ENCODE results near the gene ZNRF2. TPM values are rescaled to one million over a fixed set of nuclear protein-coding genes. Genes with fewer than 3 reads are reported as not detected.

The ZNRF2 gene
- total RNA-seq, 4 donors from 2014 or later: 23.8 to 39.3 (median 34.6) TPM

GRCh38 chr7:30351724-30352123 is 67.3 kb downstream of the ZNRF2 start:
- H3K27me3 ChIP-seq: no peaks in the 10 kb centered on the region
- 28% methylated on average over 2 of the region's 2 CpGs for WGBS
- TF ChIP-seq POLR2AphosphoS5 (IDR thresholded peaks at IDR 0.05) (no peak), EP300 (IDR thresholded peaks at IDR 0.05) (no peak), CTCF (IDR thresholded peaks at IDR 0.05) (no peak), POLR2A (IDR thresholded peaks at IDR 0.05) (no peak)
- DNase-seq (ENCODE audit: low spot score in 2 of 2): no peak
- H3K27ac ChIP-seq: no peak overlapping the region
- no peaks in the 10 kb centered on the region for H3K9me3 ChIP-seq
- H3K36me3 ChIP-seq: no peaks in the 10 kb centered on the region
- no peak overlapping the region for H3K4me3 ChIP-seq
- peaks cover 61% of the 10 kb centered on the region for H3K4me1 ChIP-seq

- Histone ChIP-seq H3K36me3 (no peaks in the 10 kb centered on the region), H3K9me3 (no peaks in the 10 kb centered on the region), H3K4me1 (peaks cover 59% of the 10 kb centered on the region), H3K27me3 (no peaks in the 10 kb centered on the region), H3K27ac (no peak overlapping the region), H3K4me3 (no peak overlapping the region)
- 67% methylated on average over 5 of the region's 5 CpGs for WGBS
- TF ChIP-seq POLR2AphosphoS5 (IDR thresholded peaks at IDR 0.05) (no peak), CTCF (IDR thresholded peaks at IDR 0.05) (no peak), POLR2A (IDR thresholded peaks at IDR 0.05) (no peak), EP300 (IDR thresholded peaks at IDR 0.05) (no peak)
- DNase-seq (ENCODE audit: low spot score in 2 of 2): no peak
Observed at GRCh38 chr7:30352169-30352568, 67.8 kb downstream of the ZNRF2 start.

GRCh38 chr7:30353532-30353931 is 69.1 kb downstream of the ZNRF2 start:
- Histone ChIP-seq H3K4me3 (no peak overlapping the region), H3K4me1 (peaks cover 47% of the 10 kb centered on the region), H3K9me3 (no peaks in the 10 kb centered on the region), H3K27me3 (no peaks in the 10 kb centered on the region), H3K36me3 (no peaks in the 10 kb centered on the region), H3K27ac (no peak overlapping the region)
- WGBS: 97% methylated on average over 3 of the region's 3 CpGs
- no peak for DNase-seq (ENCODE audit: low spot score in 2 of 2)
- TF ChIP-seq CTCF (IDR thresholded peaks at IDR 0.05): no peak

GRCh38 chr7:30353932-30354607 is 69.7 kb downstream of the ZNRF2 start:
- Histone ChIP-seq H3K27me3 (no peaks in the 10 kb centered on the region), H3K27ac (no peak overlapping the region), H3K4me3 (no peak overlapping the region), H3K9me3 (no peaks in the 10 kb centered on the region), H3K4me1 (peaks cover 42% of the 10 kb centered on the region), H3K36me3 (no peaks in the 10 kb centered on the region)
- no peak for TF ChIP-seq POLR2AphosphoS5 (IDR thresholded peaks at IDR 0.05)
- no peak for TF ChIP-seq POLR2A (IDR thresholded peaks at IDR 0.05)
- no peak for TF ChIP-seq CTCF (IDR thresholded peaks at IDR 0.05)
- TF ChIP-seq EP300 (IDR thresholded peaks at IDR 0.05): no peak
- WGBS: 84% methylated on average over 3 of the region's 3 CpGs
- no peak for DNase-seq (ENCODE audit: low spot score in 2 of 2)

- no peaks in the 10 kb centered on the region for H3K27me3 ChIP-seq
Observed at GRCh38 chr7:30354791-30355190, 70.4 kb downstream of the ZNRF2 start.

More at GRCh38 chr7:30354791-30355190, 70.4 kb downstream of the ZNRF2 start:
- Histone ChIP-seq H3K9me3 (no peaks in the 10 kb centered on the region), H3K27ac (no peak overlapping the region), H3K4me3 (no peak overlapping the region), H3K4me1 (peaks cover 35% of the 10 kb centered on the region), H3K36me3 (no peaks in the 10 kb centered on the region)
- TF ChIP-seq POLR2A (IDR thresholded peaks at IDR 0.05): no peak
- no peak for TF ChIP-seq EP300 (IDR thresholded peaks at IDR 0.05)
- no peak for TF ChIP-seq POLR2AphosphoS5 (IDR thresholded peaks at IDR 0.05)
- no peak for TF ChIP-seq CTCF (IDR thresholded peaks at IDR 0.05)
- no peak for DNase-seq (ENCODE audit: low spot score in 2 of 2)
